ENCODE data around the gene WIPF3. TPM values are rescaled to one million over a fixed set of nuclear protein-coding genes. Genes with fewer than 3 reads are reported as not detected.

The WIPF3 gene
- total RNA-seq, 6 donors from 2014 or later, result 0.34 to 1.3 (median 0.96) TPM; not detected in 2

- Histone ChIP-seq H3K9me3 (no peaks in the 10 kb centered on the region), H3K27ac (no peak overlapping the region), H3K36me3 (no peaks in the 10 kb centered on the region), H3K4me3 (no peak overlapping the region), H3K4me1 (peaks cover 9 to 30% (median 16%) of the 10 kb centered on the region in 4 donors), H3K27me3 (peaks cover 0 to 27% (median 18%) of the 10 kb centered on the region in 4 donors)
- TF ChIP-seq EP300 (IDR thresholded peaks at IDR 0.05), result no peak
- no peak for TF ChIP-seq CTCF (IDR thresholded peaks at IDR 0.05)
- no peak for TF ChIP-seq POLR2AphosphoS5 (IDR thresholded peaks at IDR 0.05)
- no peak for TF ChIP-seq POLR2A (IDR thresholded peaks at IDR 0.05)
- ATAC-seq (ENCODE audit: low FRiP score in 2 of 2) (no peak), DNase-seq (no peak)
- WGBS, 2 donors, result 72 to 75% methylated on average over 7 of the region's 7 CpGs
Observed at GRCh38 chr7:29808075-29808801, 1.9 kb downstream of the WIPF3 start.

- Histone ChIP-seq H3K27me3 (peaks cover 0 to 27% (median 18%) of the 10 kb centered on the region in 4 donors), H3K9me3 (no peaks in the 10 kb centered on the region), H3K4me1 (peaks cover 9 to 30% (median 16%) of the 10 kb centered on the region in 4 donors), H3K4me3 (no peak overlapping the region), H3K27ac (no peak overlapping the region), H3K36me3 (no peaks in the 10 kb centered on the region)
- no peak for TF ChIP-seq POLR2A (IDR thresholded peaks at IDR 0.05)
- no peak for TF ChIP-seq EP300 (IDR thresholded peaks at IDR 0.05)
- no peak for TF ChIP-seq POLR2AphosphoS5 (IDR thresholded peaks at IDR 0.05)
- TF ChIP-seq CTCF (IDR thresholded peaks at IDR 0.05), result no peak
- DNase-seq (no peak), ATAC-seq (ENCODE audit: low FRiP score in 2 of 2) (peak in 1 of 2 donors; percentile 20)
- WGBS, 2 donors, result 54 to 80% methylated on average over 9 to 11 of the region's 11 CpGs
Observed at GRCh38 chr7:29809533-29810155, 3.3 kb downstream of the WIPF3 start.

DNA sequence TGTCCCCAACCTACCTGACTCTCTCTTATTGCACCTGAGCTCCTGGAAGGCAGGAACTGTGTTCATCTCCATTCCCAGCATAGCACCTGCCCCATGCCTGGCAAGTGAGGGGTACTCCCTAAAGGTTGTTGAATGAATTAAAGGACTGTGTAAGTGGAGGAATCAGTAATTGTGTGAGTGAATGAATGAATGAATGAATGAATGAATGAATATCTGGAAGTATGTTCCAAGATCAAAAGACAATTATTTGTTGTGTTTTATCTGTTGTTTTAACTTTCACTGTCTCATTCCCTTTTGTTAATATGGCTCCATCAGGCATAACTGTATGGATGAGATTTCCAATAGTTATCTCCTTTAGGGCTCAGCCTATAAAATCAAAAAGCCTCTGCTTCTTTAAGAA, 4.0 kb downstream of the WIPF3 start:
- DNase-seq (no peak), ATAC-seq (ENCODE audit: low FRiP score in 2 of 2) (no peak)
- no peak overlapping the region for H3K27ac ChIP-seq
- H3K27me3 ChIP-seq, result peaks cover 0 to 27% (median 18%) of the 10 kb centered on the region in 4 donors
- H3K9me3 ChIP-seq, result no peaks in the 10 kb centered on the region
- H3K4me3 ChIP-seq, result no peak overlapping the region
- peaks cover 9 to 30% (median 16%) of the 10 kb centered on the region in 4 donors for H3K4me1 ChIP-seq
- no peak for TF ChIP-seq POLR2AphosphoS5 (IDR thresholded peaks at IDR 0.05)
- no peak for TF ChIP-seq CTCF (IDR thresholded peaks at IDR 0.05)
- no peak for TF ChIP-seq POLR2A (IDR thresholded peaks at IDR 0.05)
- TF ChIP-seq EP300 (IDR thresholded peaks at IDR 0.05), result no peak
- H3K36me3 ChIP-seq, result no peaks in the 10 kb centered on the region

DNA sequence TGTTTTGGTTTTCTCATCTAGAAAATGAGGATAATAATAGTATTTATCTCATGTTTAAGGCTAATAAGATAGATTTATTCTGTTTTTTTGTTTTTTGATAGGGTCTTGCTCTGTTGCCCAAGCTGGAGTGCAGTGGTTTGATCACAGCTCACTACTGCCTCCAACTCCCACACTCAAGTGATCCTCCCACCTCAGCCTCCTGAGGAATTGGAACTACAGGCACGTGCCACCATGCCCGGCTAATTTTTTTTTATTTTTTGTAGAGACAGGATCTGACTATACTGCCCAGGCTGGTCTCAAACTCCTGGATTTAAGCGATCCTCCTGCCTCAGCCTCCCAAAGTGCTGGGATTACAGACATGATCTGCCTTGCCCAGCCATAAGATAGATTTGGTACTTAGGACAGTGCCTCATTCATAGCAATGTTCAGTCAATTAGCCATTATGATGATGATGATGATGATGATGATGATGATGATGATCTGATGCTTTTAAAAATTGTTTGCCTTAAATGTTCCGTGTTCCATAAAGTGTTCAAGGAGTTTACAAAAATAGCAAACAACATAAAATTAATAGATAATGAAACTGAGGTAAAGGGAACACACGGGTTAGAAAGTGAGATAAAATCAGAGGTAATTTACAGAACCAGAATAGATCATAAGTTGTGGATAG, 4.6 kb downstream of the WIPF3 start:
- Histone ChIP-seq H3K4me1 (peaks cover 9 to 27% (median 15%) of the 10 kb centered on the region in 4 donors), H3K27ac (no peak overlapping the region), H3K36me3 (no peaks in the 10 kb centered on the region), H3K27me3 (peaks cover 0 to 22% (median 16%) of the 10 kb centered on the region in 4 donors), H3K9me3 (no peaks in the 10 kb centered on the region), H3K4me3 (no peak overlapping the region)
- WGBS, 2 donors, result 68 to 77% methylated on average over 5 of the region's 5 CpGs
- TF ChIP-seq CTCF (IDR thresholded peaks at IDR 0.05) (no peak), POLR2A (IDR thresholded peaks at IDR 0.05) (no peak), POLR2AphosphoS5 (IDR thresholded peaks at IDR 0.05) (no peak), EP300 (IDR thresholded peaks at IDR 0.05) (no peak)
- DNase-seq, result no peak
- no peak for ATAC-seq (ENCODE audit: low FRiP score in 2 of 2)

All from upper lobe of left lung (tissue), 6 donors.